ENCODE results near the gene GABPB1.
"Not testable (repeated sequence)": the region's sequence is repeated elsewhere in the genome, so short reads cannot be mapped to it uniquely, and the experiment has no call there.

GABPB1 gene

DNA sequence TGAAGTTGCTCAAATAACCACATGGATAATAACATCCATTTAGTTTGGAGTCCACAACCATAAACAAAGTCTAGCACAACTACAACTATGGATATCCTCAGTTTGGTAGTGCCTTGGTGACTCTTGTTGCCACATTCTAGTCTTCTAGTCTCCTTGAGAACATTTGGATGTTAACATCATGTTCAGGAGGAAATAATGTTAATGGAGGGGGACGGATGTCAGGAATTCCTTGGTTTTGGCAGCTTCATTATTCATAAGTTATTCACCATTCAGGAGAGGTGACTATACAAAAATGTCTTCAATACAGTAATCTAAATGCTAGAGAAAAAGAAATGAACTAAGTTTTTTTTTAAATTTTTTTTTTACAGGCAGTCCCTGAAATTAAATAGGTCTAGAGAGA lies 26.4 kb upstream of the GABPB1 start:
- no peaks in the 10 kb centered on the region for H3K27me3 ChIP-seq (ENCODE audit: insufficient read depth, low read length, poor library complexity)
- DNase-seq, result no peak
- no peak overlapping the region for H3K4me2 ChIP-seq (ENCODE audit: insufficient read depth, low read length)
- H3K4me3 ChIP-seq (ENCODE audit: low read depth in 1 of 2, low read length in 2 of 2), result no peak overlapping the region
- no peaks in the 10 kb centered on the region for H3K4me1 ChIP-seq (ENCODE audit: insufficient read depth, low read length)
- H3K9me3 ChIP-seq (ENCODE audit: insufficient read depth, low read length, severe bottlenecking), result no peaks in the 10 kb centered on the region
- TF ChIP-seq EZH2 (IDR thresholded peaks at IDR 0.05; ENCODE audit: borderline replicate concordance, low read depth, low read length, severe bottlenecking), result no peak
- TF ChIP-seq, protein P1, sequence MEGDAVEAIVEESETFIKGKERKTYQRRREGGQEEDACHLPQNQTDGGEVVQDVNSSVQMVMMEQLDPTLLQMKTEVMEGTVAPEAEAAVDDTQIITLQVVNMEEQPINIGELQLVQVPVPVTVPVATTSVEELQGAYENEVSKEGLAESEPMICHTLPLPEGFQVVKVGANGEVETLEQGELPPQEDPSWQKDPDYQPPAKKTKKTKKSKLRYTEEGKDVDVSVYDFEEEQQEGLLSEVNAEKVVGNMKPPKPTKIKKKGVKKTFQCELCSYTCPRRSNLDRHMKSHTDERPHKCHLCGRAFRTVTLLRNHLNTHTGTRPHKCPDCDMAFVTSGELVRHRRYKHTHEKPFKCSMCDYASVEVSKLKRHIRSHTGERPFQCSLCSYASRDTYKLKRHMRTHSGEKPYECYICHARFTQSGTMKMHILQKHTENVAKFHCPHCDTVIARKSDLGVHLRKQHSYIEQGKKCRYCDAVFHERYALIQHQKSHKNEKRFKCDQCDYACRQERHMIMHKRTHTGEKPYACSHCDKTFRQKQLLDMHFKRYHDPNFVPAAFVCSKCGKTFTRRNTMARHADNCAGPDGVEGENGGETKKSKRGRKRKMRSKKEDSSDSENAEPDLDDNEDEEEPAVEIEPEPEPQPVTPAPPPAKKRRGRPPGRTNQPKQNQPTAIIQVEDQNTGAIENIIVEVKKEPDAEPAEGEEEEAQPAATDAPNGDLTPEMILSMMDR (IDR thresholded peaks at IDR 0.05; ENCODE audit: borderline replicate concordance, extremely low read depth, low read length, poor library complexity, severe bottlenecking), result no peak
- no peak overlapping the region for H3K27ac ChIP-seq (ENCODE audit: low read length)
- H3K79me2 ChIP-seq (ENCODE audit: insufficient read depth, low read length), result no peaks in the 10 kb centered on the region
- H4K20me1 ChIP-seq (ENCODE audit: insufficient read depth, low read length), result no peaks in the 10 kb centered on the region
- no peaks in the 10 kb centered on the region for H3K36me3 ChIP-seq (ENCODE audit: insufficient read depth, low read length)
- ATAC-seq (ENCODE audit: insufficient read depth, low read depth), result no peak
- H3K9ac ChIP-seq (ENCODE audit: low read depth, low read length), result no peak overlapping the region
- H2AFZ ChIP-seq (ENCODE audit: low read depth, low read length), result no peak overlapping the region

DNA sequence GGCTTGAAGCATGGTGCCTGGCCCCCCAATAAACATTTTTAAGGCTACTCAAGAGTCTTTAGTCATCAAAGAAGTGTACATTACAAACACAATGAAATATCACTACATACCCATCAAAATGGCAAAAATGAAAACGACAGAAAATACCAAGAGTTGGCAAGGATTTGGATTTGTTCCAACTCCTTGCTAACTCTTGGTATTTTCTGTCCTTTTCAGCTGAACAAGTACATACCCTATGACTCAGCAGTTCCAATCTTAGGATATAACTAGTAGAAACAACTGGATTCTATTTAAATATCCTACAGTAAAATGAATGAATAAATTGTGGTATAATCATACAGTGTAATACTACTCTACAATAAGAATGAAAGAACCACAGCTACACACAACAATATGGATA lies 25.1 kb upstream of the GABPB1 start:
- DNase-seq (no peak), ATAC-seq (ENCODE audit: insufficient read depth, low read depth) (no peak)
- Histone ChIP-seq H3K9me3 (ENCODE audit: insufficient read depth, low read length, severe bottlenecking) (no peaks in the 10 kb centered on the region), H3K27ac (ENCODE audit: low read length) (no peak overlapping the region), H4K20me1 (ENCODE audit: insufficient read depth, low read length) (no peaks in the 10 kb centered on the region), H3K36me3 (ENCODE audit: insufficient read depth, low read length) (no peaks in the 10 kb centered on the region), H3K4me1 (ENCODE audit: insufficient read depth, low read length) (no peaks in the 10 kb centered on the region), H2AFZ (ENCODE audit: low read depth, low read length) (no peak overlapping the region), H3K27me3 (ENCODE audit: insufficient read depth, low read length, poor library complexity) (no peaks in the 10 kb centered on the region), H3K4me2 (ENCODE audit: insufficient read depth, low read length) (no peak overlapping the region), H3K4me3 (ENCODE audit: low read depth in 1 of 2, low read length in 2 of 2) (no peak overlapping the region), H3K9ac (ENCODE audit: low read depth, low read length) (no peak overlapping the region), H3K79me2 (ENCODE audit: insufficient read depth, low read length) (no peaks in the 10 kb centered on the region)
- no peak for TF ChIP-seq EZH2 (IDR thresholded peaks at IDR 0.05; ENCODE audit: borderline replicate concordance, low read depth, low read length, severe bottlenecking)
- TF ChIP-seq, protein P1 (IDR thresholded peaks at IDR 0.05; ENCODE audit: borderline replicate concordance, extremely low read depth, low read length, poor library complexity, severe bottlenecking), result no peak

DNA sequence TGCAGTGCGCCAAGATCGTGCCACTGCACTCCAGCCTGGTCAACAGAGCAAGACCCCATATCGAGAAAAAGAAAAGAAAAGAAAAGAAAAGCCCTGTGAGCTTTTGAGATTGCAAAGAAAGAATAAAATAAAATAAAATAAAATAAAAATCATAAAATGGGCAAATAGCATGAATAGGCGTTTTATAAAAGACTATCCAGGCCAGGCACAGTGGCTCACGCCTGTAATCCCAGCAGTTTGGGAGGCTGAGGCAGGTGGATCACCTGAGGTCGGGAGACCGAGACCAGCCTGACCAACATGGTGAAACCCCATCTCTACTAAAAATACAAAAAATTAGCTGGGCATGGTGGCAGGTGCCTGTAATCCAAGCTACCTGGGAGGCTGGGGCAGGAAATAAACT lies 24.4 kb upstream of the GABPB1 start:
- not testable (repeated sequence) for H2AFZ ChIP-seq (ENCODE audit: low read depth, low read length); ATAC-seq (ENCODE audit: insufficient read depth, low read depth); H3K27ac ChIP-seq (ENCODE audit: low read length); H3K9me3 ChIP-seq (ENCODE audit: insufficient read depth, low read length, severe bottlenecking); H3K4me2 ChIP-seq (ENCODE audit: insufficient read depth, low read length); H3K4me1 ChIP-seq (ENCODE audit: insufficient read depth, low read length); H3K79me2 ChIP-seq (ENCODE audit: insufficient read depth, low read length); H3K36me3 ChIP-seq (ENCODE audit: insufficient read depth, low read length); H4K20me1 ChIP-seq (ENCODE audit: insufficient read depth, low read length); H3K27me3 ChIP-seq (ENCODE audit: insufficient read depth, low read length, poor library complexity); H3K4me3 ChIP-seq (ENCODE audit: low read depth in 1 of 2, low read length in 2 of 2); H3K9ac ChIP-seq (ENCODE audit: low read depth, low read length); DNase-seq

DNA sequence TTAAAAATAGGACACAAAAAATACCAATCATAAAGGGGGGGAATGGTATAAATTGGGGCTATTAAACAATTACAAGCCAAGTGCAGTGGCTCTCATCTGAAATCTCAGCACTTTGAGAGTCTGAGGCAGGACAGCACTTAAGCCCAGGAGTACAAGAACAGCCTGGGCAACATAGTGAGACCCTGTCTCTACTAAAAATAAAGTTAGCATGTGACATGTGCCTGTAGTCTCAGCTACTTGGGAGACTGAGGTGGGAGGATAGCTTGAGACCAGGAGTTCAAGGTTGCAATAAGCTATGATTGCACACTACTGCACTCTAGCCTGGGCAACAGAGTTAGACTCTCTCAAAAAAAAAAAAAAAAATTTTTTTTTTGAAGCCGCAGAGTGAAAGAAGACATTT lies 23.8 kb upstream of the GABPB1 start:
- no peak for DNase-seq
- no peaks in the 10 kb centered on the region for H3K79me2 ChIP-seq (ENCODE audit: insufficient read depth, low read length)
- H3K36me3 ChIP-seq (ENCODE audit: insufficient read depth, low read length), result no peaks in the 10 kb centered on the region
- H3K4me2 ChIP-seq (ENCODE audit: insufficient read depth, low read length), result no peak overlapping the region
- H3K4me1 ChIP-seq (ENCODE audit: insufficient read depth, low read length), result no peaks in the 10 kb centered on the region
- H3K9ac ChIP-seq (ENCODE audit: low read depth, low read length), result no peak overlapping the region
- H3K9me3 ChIP-seq (ENCODE audit: insufficient read depth, low read length, severe bottlenecking), result no peaks in the 10 kb centered on the region
- no peaks in the 10 kb centered on the region for H4K20me1 ChIP-seq (ENCODE audit: insufficient read depth, low read length)
- H2AFZ ChIP-seq (ENCODE audit: low read depth, low read length), result no peak overlapping the region
- TF ChIP-seq, protein P1 (IDR thresholded peaks at IDR 0.05; ENCODE audit: borderline replicate concordance, extremely low read depth, low read length, poor library complexity, severe bottlenecking), result no peak
- TF ChIP-seq EZH2 (IDR thresholded peaks at IDR 0.05; ENCODE audit: borderline replicate concordance, low read depth, low read length, severe bottlenecking), result no peak
- no peak for ATAC-seq (ENCODE audit: insufficient read depth, low read depth)
- no peak overlapping the region for H3K4me3 ChIP-seq (ENCODE audit: low read depth in 1 of 2, low read length in 2 of 2)
- no peaks in the 10 kb centered on the region for H3K27me3 ChIP-seq (ENCODE audit: insufficient read depth, low read length, poor library complexity)
- no peak overlapping the region for H3K27ac ChIP-seq (ENCODE audit: low read length)
